Esophagus squamous epithelium (tissue), 5 donors: ENCODE results near the gene NUP210L. TPM values are rescaled to one million over a fixed set of nuclear protein-coding genes. Genes with fewer than 3 reads are reported as not detected.
"Not testable (repeated sequence)": the region's sequence is repeated elsewhere in the genome, so short reads cannot be mapped to it uniquely, and the experiment has no call there.

Experiments used
- DNase-seq: peaks from one replicate; lab custom pipeline; 2025; lab: John Stamatoyannopoulos, UW
- H3K27ac ChIP-seq, 4 donors: fragments of 200-600 bp; sonication (generic); one replicate each; pipeline ENCODE4 v1.5.1; 2016 to 2019; ENCODE audit warnings: mild to moderate bottlenecking in 1 of 4
- H3K27me3 ChIP-seq, 4 donors: fragments of 200-600 bp; sonication (generic); 1 replicate in 3 of 4; 2 replicates in 1 of 4; pipeline versions ENCODE4 v1.5.1 to v1.6.0; 2017 to 2021; ENCODE audit warnings: antibody characterized with exemption in 1 of 4
- H3K36me3 ChIP-seq, 3 donors: fragments of 200-600 bp; sonication (generic); one replicate each; pipeline ENCODE4 v1.5.1; 2016 to 2019
- H3K4me1 ChIP-seq, 3 donors: fragments of 200-600 bp; sonication (generic); one replicate each; pipeline ENCODE4 v1.5.1; 2017 to 2019
- H3K4me3 ChIP-seq, 4 donors: fragments of 200-600 bp; sonication (generic); 1 replicate in 3 of 4; 2 replicates in 1 of 4; pipeline ENCODE4 v1.5.1; 2016 to 2019; ENCODE audit warnings: mild to moderate bottlenecking in 2 of 4, moderate library complexity in 1 of 4
- H3K9me3 ChIP-seq, 3 donors: fragments of 200-600 bp; sonication (generic); one replicate each; pipeline ENCODE4 v1.5.1; 2016 to 2019
- POLR2A ChIP-seq, 4 donors: fragments of 450-650 bp; IDR thresholded peaks; one replicate each; pipeline ENCODE4 v1.6.1; 2017; ENCODE audit warnings: antibody characterized with exemption in 4 of 4, mild to moderate bottlenecking in 4 of 4, moderate library complexity in 3 of 4
- WGBS, 2 donors: methylation state at CpG; one replicate each; pipeline ENCODE4 v1.1.5; 2018; 5-methylcytosine and 5-hydroxymethylcytosine counted together
- intact Hi-C: fragments of 100-400 bp; cut with DNase I; formaldehyde crosslinking; loops from one replicate; pipeline ENCODE4 v1.15.0; 2022
- total RNA-seq, 4 donors: library from RNA; depleted of rRNA; stranded (reverse); fragments of >200 nt; gene quantifications; one replicate each; pipeline ENCODE4 v1.1.0, GENCODE V29; 2016
- TF ChIP-seq, protein P1 (sequence below), 6 experiments: fragments of 450-650 bp in 4 of 6; fragments of 200-600 bp in 2 of 6; sonication (generic) in 2 of 6; IDR thresholded peaks; one replicate each; pipeline ENCODE4 v1.5.1; 2016 to 2019; ENCODE audit warnings: antibody characterized with exemption in 6 of 6, mild to moderate bottlenecking in 4 of 6, moderate library complexity in 4 of 6
- donor health status: DM: yes; HTN: yes; CAD: no.

NUP210L gene
- total RNA-seq, 4 donors from 2014 or later: 0.09 to 0.19 TPM; not detected in 2

DNA sequence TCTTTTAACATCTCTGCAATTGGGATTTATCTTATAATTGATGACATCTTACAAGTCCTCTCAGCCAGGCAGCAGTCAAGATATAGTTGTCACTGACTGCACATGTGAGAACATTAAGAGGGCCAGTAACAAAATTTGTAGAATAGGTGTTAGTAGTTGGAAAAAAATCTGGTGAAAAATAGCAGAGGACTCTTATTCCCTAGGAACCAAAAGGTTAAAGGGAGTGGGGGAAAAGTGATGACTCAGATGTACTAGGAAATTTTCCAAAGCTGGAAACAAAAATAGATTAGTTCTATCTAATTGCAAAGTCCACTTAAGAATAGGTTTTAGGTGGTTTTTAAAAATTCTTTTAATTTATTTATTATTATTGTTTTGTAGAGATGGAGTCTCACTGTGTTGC is 3.6 kb downstream of the NUP210L start:
- Histone ChIP-seq H3K4me1 (peaks cover 0 to 26% (median 19%) of the 10 kb centered on the region in 3 donors), H3K27me3 (no peaks in the 10 kb centered on the region), H3K9me3 (no peaks in the 10 kb centered on the region), H3K4me3 (no peak overlapping the region), H3K36me3 (peaks cover 0 to 17% (median 4%) of the 10 kb centered on the region in 3 donors), H3K27ac (no peak overlapping the region)
- TF ChIP-seq, protein P1, sequence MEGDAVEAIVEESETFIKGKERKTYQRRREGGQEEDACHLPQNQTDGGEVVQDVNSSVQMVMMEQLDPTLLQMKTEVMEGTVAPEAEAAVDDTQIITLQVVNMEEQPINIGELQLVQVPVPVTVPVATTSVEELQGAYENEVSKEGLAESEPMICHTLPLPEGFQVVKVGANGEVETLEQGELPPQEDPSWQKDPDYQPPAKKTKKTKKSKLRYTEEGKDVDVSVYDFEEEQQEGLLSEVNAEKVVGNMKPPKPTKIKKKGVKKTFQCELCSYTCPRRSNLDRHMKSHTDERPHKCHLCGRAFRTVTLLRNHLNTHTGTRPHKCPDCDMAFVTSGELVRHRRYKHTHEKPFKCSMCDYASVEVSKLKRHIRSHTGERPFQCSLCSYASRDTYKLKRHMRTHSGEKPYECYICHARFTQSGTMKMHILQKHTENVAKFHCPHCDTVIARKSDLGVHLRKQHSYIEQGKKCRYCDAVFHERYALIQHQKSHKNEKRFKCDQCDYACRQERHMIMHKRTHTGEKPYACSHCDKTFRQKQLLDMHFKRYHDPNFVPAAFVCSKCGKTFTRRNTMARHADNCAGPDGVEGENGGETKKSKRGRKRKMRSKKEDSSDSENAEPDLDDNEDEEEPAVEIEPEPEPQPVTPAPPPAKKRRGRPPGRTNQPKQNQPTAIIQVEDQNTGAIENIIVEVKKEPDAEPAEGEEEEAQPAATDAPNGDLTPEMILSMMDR (IDR thresholded peaks at IDR 0.05): no peak
- no peak for TF ChIP-seq POLR2A (IDR thresholded peaks at IDR 0.05)
- intact Hi-C loops: no loop called here
- no peak for DNase-seq

DNA sequence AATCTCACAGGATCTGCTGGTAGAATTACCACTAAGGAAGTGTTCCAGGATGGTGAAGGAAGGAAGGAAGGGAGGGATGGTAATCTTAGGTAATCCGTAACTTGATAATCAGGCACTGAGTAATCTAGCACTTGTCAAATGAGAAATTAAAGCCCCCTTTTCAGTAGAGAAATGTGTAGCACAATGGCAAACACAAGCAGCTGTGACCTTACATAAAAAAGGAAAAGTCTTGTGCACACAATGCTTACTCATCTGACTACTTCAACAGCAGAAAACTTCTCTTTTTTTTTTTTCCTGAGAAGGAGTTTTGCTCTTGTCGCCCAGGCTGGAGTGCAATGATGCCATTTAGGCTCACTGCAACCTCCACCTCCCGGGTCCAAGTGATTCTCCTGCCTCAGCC is 6.1 kb downstream of the NUP210L start:
- H3K27ac ChIP-seq: no peak overlapping the region
- DNase-seq: no peak
- no peaks in the 10 kb centered on the region for H3K36me3 ChIP-seq
- intact Hi-C loops: no loop called here
- no peak overlapping the region for H3K4me3 ChIP-seq
- H3K27me3 ChIP-seq: no peaks in the 10 kb centered on the region
- no peaks in the 10 kb centered on the region for H3K9me3 ChIP-seq
- H3K4me1 ChIP-seq: peaks cover 0 to 6% (median 3%) of the 10 kb centered on the region in 3 donors
- 49 to 51% methylated on average over 3 of the region's 3 CpGs for WGBS, 2 donors
- TF ChIP-seq, protein P1 (IDR thresholded peaks at IDR 0.05): no peak
- no peak for TF ChIP-seq POLR2A (IDR thresholded peaks at IDR 0.05)

DNA sequence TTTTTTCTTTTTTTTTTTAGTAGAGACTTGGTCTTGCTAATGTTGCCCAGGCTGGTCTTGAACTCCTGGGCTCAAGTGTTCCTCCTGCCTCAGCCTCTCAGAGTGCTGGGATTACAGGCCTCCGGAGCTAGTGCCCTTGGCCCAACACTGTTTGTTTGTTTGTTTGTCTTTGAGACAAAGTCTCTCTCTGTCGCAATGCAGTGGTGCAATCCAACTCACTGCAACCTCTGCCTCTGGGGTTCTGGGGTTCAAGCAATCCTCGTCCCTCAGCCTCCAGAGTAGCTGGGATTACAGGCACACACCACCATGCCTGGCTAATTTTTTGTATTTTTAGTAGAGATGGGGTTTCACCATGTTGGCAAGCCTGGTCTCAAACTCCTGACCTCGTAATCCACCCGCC is 7.4 kb downstream of the NUP210L start:
- H3K36me3 ChIP-seq, intact Hi-C loops, H3K27me3 ChIP-seq, H3K4me3 ChIP-seq, H3K4me1 ChIP-seq, H3K9me3 ChIP-seq, DNase-seq, H3K27ac ChIP-seq: not testable (repeated sequence)
- 86 to 87% methylated on average over 3 to 5 of the region's 5 CpGs for WGBS, 2 donors

DNA sequence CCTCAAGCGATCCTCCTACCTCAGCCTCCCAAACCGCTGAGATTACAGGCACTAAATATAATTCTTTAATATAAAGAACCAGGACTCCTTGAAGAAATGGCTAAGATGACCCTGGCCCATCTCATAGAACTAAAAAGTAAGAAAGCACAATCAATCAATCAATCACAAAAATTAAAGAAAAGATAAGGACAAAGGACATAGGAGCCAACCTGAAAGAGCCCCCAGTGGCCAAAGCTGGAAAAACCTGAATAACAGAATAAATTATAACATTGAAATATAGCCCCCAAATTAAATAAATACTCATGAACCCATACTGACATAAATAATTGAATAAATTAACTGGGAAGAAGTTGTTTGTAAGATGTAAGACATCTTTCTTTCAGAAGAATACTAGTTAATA is 8.9 kb downstream of the NUP210L start:
- no peaks in the 10 kb centered on the region for H3K4me1 ChIP-seq
- intact Hi-C loops: no loop called here
- no peaks in the 10 kb centered on the region for H3K36me3 ChIP-seq
- H3K9me3 ChIP-seq: no peaks in the 10 kb centered on the region
- TF ChIP-seq, protein P1 (IDR thresholded peaks at IDR 0.05): peak in 2 of 6 experiments; percentile 11 to 30
- TF ChIP-seq POLR2A (IDR thresholded peaks at IDR 0.05): no peak
- no peak overlapping the region for H3K27ac ChIP-seq
- no peak for DNase-seq
- 85 to 94% methylated on average over 2 of the region's 2 CpGs for WGBS, 2 donors
- no peak overlapping the region for H3K4me3 ChIP-seq
- no peaks in the 10 kb centered on the region for H3K27me3 ChIP-seq

DNA sequence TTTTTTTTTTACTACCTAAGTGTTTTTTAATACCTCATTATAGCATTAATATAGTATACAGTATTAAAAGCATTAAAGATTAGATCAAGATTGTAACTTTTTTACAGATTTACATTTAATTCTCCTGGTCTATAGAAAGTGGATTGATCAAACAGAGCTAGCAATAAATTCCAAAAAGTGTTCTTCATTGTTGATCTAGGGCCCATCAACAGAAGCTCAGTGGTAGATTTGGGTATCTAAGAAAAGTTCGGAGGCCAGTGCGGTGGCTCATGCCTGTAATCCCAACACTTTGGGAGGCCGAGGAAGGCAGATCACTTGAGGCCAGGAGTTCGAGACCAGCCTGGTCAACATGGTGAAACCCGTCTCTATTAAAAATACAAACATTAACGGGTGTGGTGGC is 12.5 kb downstream of the NUP210L start:
- no peak for DNase-seq
- no peak overlapping the region for H3K27ac ChIP-seq
- H3K4me3 ChIP-seq: no peak overlapping the region
- TF ChIP-seq, protein P1 (IDR thresholded peaks at IDR 0.05): no peak
- no peak for TF ChIP-seq POLR2A (IDR thresholded peaks at IDR 0.05)
- 83 to 90% methylated on average over 6 of the region's 6 CpGs for WGBS, 2 donors
- H3K4me1 ChIP-seq: no peaks in the 10 kb centered on the region
- H3K9me3 ChIP-seq: no peaks in the 10 kb centered on the region
- no peaks in the 10 kb centered on the region for H3K36me3 ChIP-seq
- intact Hi-C loops: no loop called here
- peaks cover 0 to 3% (median 0%) of the 10 kb centered on the region in 4 donors for H3K27me3 ChIP-seq

DNA sequence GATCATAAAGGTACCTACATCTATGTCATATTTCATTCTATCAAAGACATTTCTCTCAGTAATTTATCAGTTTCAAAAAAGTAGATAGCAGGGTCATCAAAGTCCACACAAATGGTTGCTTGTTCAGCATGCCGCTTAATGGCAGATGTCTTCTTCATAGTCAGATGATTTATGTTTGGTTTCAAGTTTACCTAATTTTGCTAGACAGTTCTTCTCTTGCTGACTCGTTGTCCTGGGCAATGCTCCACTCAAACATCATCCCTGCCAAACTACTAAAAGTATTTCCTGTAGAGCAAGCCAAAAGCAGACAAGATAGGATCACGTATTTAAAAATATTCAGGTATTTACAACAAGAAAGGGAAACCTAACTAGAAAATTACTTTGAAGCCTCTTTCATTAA is 13.6 kb downstream of the NUP210L start:
- peaks cover 0 to 3% (median 0%) of the 10 kb centered on the region in 4 donors for H3K27me3 ChIP-seq
- intact Hi-C loops: no loop called here
- TF ChIP-seq, protein P1 (IDR thresholded peaks at IDR 0.05): no peak
- TF ChIP-seq POLR2A (IDR thresholded peaks at IDR 0.05): no peak
- no peaks in the 10 kb centered on the region for H3K9me3 ChIP-seq
- 14 to 36% methylated on average over 3 of the region's 3 CpGs for WGBS, 2 donors
- H3K4me3 ChIP-seq: no peak overlapping the region
- no peaks in the 10 kb centered on the region for H3K36me3 ChIP-seq
- DNase-seq: no peak
- no peak overlapping the region for H3K27ac ChIP-seq
- no peaks in the 10 kb centered on the region for H3K4me1 ChIP-seq
